HG02938 (cell line): Measurements from ENCODE around the gene MOGAT3.
"Not testable (repeated sequence)": the region's sequence is repeated elsewhere in the genome, so short reads cannot be mapped to it uniquely, and the experiment has no call there.

Source experiments
- ATAC-seq: cut with Tn5 transposase; IDR thresholded peaks from one replicate; pipeline ENCODE4 v1.9.1; 2021; ENCODE audit warnings: mild to moderate bottlenecking, moderate library complexity; ENCODE audit not compliant: unreplicated experiment

The MOGAT3 gene

DNA sequence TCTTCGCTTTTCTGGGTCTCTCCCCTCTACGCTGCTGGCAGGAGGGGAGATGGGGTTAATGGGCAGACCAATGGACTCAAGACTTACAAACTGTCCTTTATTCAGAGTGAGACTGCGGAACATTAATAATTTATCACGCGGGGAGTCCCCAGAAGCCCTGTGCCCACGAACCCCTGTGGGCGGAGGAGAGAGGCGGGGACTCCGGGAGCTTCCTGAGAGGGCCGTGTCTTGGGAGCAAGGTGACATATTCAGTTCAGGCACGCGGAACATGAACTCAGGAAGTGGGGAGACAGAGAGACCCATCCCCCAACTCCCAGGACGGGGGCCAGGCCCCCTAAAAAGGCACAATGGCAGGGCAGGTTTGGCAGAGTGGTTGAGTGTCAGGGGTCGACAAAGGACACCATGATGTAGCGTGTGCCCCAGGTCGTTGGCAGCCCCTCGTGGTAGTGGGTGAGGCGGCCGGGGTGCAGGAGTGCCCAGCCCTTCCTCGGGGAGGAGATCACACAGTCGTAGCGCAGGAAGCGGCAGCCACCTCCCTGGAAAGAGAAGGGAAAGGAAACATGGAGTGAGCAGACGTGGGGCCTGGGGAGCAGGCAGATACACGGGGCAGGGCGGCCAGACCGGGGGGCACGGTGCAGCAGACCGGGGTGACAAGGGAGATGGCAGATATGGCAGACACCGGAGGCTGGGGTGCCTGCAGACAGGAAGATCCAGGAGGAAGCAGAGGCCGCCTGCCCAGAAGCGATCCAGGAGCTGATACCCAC is 5.2 kb upstream of the MOGAT3 start:
- no peak for ATAC-seq

DNA sequence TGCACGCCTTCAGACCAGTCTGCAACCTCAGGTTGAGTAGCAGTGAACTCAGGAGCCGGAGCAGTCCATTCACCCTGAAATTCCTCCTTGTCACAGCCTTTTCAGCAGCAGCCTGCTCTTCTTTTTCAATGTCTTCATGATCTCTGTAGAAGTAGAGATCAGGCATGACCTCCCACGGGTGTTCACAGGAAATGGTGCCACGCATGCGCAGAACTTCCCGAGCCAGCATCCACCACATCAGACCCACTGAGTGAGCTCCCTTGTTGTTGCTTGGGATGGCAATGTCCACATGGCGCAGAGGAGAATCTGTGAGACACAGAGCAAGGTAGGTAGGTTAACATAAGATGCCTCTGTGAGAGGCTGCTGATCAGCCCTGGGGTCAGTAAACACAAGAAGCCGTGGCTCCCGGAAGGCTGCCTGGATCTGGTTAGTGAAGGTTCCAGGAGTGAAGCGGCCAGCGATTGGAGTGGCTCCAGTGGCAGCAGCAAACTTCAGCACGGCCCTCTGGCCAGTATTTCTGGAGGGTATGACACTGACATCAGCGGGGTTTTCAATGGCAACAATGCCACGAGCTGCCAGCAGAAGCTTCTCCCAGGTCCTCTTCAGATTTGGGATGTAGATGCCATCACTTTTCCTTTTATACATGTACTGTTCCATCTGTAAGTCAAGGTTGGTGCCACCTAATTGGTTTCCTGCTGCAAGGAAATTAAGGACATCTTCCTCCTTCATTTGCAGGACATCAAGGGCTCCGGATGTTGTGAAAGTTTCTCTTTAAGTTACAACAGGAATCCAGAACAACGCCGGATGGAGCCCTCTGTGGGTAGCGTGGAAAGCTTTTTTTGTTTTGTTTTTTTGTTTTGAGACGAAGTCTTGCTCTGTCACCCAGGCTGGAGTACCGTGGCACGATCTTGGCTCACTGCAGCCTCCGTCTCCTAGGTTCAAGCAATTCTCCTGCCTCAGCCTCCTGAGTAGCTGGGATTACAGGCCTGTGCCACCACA is 3.2 kb upstream of the MOGAT3 start:
- not testable (repeated sequence) for ATAC-seq

DNA sequence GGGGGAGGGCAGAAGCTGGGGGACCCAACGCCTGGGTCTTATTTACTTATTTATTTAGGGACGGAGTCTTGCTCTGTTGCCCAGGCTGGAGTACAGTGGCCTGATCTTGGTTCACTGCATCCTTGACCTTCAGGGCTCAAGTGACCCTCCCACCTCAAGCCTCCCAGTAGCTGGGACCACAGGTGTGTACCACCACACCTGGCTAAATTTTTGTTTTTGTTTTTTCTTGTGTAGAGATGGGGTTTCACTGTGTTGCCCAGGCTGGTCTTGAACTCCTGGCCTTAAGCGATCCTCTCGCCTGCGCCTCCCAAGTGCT is 1.7 kb upstream of the MOGAT3 start:
- ATAC-seq = no peak

DNA sequence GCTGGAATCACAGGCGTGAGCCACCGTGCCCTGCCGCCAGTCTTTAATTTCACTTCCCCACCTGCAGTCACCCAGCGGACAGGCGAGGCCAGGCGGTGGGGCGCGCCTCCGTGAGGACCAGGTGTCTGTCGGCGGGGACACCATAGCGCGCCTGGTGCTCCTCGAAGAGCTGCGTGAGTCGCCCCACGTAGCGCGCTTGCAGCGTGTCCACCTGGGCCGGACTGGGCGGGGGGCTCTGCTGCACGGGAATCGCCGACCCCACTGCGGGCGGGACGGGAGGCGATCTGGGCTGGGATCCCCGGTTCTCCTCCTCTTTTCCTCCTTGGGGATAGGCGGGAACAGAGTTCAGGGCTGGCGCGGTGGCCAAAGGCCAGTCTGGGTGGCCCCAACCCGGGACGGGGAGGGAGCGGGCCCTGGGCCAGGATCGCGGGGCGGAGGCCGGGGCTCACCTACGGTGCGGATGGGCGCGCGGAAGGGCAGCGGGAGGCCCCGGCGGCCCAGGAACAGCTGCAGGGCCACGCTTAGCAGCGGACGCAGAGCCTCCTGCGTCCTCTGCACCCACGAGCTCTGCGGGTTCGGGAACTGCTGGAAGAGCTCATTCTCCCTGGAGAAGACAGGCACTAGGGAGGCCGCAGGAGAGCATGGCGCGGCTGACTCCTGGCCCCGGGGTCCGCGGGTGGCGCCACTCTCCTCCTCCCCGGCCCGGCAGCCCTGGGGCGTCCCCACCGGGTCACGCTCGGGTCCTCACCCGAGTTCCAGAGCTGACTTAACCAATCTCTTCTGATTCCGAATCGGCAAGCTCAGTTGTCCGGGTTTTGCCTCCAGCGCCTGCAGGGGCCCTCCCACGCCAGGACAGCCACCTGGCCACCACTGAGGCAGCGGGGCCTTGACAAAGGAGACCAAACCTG is 1.1 kb upstream of the MOGAT3 start:
- no peak for ATAC-seq

DNA sequence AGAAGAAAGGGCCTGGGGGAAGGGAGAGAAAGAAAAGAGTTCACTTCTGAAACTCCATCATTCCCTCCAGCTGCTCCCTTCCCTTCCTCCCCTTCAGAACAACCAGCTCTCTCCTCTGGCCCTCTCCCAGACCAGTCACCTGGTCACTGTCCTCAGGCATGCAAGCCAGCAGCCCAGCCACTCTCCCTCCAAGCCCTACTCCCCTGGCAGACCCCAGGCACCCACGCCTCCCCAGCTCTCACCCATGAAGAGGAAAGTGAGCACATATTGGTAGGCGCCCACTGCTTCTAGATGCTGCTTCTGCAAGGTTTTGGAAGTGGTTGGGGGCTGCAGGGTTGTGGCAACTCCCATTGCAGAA is 353 bp downstream of the MOGAT3 start:
- ATAC-seq = no peak

DNA sequence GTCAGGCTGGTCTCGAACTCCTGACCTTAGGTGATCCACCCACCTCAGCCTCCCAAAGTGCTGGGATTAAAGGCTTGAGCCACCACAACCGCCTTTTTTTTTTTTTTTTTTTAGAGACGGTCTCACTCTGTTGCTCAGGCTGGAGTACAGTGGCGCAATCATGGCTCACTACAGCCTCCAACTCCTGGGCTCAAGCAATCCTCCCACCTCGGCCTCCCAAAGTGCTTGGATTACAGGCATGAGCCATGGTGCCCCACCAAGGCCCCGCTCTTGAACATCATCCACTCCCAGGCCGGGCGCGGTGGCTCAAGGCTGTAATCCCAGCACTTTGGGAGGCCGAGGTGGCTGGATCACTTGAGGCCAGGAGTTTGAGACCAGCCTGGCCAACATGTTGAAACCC is 1.3 kb downstream of the MOGAT3 start:
- ATAC-seq = not testable (repeated sequence)

DNA sequence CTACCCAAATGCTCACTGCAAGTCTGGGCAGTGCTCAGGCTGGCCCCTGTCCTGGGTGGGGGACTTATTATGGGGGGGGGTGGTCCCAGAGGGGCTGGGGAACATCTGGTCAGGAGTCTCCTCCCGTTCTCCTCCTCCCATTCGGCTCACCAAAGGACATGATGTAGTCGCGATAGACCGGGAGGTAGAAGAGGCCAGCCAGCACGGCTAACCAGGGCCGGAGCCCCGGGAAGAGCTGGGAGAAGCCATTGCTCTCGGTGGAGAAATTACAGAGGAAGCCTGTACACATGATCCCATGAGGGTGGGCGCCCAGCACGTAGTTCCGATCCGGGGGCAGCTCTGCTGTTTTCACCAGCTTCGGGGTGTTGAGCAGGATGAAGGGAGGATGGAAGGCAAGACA is 2.4 kb downstream of the MOGAT3 start:
- no peak for ATAC-seq

DNA sequence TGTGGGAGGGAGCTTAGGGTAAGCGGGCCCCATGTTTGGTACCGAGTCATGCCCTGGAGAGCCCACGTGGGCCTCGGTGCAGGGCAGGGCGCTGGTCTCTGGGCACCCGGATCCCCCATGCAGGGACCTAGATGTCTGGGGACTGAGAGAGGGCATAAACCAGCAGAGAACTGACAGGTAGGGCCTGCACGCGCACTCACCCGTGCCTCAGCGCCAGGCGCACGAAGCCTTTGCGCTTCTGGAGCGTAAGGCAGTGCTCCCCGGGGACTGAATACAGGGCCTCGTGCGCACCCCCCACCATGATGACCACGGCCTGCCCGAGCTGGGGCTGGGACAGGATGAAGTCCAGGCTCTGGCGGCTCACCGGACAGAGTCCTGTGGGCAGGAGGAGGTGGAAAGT is 2.8 kb downstream of the MOGAT3 start:
- no peak for ATAC-seq

DNA sequence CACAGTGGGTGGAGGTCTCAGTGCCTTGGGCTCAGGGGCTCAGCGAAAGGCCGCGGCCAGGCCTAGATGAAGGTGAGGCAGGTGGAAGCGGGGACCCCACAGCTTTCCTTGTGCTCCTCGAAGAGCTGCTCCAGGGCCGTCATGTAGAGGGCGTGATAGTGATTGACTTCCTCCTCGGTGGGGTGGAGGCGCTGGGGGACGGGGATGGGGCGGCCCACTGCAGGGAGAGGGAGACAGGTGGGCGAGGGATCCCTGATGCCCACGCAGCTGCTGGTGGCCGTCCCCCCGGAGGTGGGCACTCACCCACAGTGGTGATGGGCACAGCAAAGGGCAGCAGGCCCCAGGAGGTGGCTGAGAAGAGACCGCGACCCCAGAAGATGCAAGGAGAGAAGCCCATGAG is 5.0 kb downstream of the MOGAT3 start:
- ATAC-seq = no peak

DNA sequence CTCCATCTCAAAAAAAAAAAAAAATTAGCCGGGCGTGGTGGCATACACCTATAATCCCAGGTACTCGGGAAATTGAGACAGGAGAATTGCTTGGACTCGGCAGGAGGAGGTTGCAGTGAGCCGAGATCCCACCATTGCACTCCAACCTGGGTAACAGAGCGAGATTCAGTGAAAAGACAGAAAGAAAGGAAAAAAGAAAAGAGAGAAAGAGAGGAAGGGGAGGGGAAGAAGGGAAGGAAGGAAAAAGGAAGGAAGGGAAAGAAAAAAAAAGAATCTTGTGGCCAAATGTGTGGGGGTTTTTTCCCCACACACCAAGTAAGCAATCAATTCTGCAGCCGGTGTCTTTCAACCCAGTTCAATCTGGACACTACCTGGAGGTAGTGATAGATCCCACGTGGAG is 11.7 kb downstream of the MOGAT3 start:
- ATAC-seq = no peak

DNA sequence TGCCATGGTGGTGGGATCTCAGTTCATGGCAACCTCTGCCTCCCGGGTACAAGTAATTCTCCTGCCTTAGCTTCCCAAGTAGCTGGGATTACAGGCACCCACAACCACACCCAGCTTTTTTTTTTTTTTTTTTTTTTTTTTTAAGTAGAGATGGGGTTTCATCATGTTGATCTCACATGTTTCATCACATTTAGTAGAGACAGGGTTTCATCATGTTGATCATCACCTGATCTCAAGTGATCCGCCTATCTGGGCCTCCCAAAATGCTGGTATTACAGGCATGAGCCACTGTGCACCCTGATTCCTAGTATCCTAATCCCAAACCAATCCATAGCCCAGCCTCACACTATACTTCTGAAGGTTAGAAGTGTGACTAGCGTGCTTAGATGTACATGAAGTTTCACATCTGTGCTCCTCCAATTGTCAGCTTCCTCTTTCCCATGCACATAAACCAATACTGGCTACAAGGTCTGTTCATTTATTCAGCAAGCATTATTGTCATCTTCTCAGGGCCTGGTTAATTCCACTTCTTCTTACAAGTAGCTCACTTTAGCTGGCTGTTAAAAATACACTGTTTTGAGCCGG is 13.9 kb downstream of the MOGAT3 start:
- no peak for ATAC-seq

DNA sequence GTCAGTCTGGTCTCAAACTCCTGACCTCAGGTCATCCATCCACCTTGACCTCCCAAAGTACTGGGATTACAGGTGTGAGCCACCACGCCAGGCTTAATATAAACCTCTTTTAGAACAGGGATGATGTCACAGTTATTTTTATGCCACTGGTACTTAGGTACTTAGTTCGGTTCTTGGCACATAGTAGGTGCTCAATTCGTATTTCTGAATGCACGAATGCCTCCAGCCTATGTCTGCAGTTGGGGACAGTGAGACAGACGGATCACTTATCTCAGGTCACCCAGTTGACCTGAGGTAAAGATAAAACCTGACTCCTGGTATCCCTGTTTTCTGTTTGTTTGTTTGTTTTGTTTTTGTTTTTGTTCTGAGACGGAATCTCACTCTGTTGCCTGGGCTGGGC is 14.6 kb downstream of the MOGAT3 start:
- ATAC-seq = no peak

DNA sequence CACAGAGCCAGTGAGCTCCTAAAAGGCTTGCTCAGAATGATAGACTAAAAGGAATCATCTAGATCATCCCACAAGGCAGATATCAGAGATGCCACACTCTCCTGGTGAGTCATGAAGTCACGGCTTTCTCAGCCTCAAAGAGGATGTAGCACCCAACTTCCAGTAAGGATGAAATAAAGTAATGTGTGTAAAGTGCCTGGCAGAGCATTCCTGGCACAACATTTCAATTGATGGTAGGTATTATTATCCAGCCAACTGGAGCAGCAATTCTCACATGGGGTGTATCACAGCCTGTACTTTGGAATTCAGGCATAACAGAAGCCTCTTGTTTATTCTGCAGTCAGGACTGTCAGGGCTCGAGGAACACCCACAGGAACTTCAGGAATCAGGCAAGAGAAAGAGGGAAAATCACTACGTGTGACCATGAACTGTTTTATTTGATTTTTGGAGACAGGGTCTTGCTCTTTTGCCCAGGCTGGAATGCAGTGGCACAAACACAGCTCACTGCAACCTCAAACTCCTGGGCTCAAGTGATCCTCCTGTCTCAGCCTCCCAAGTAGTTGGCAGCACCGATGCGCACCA is 15.5 kb downstream of the MOGAT3 start:
- ATAC-seq = no peak

DNA sequence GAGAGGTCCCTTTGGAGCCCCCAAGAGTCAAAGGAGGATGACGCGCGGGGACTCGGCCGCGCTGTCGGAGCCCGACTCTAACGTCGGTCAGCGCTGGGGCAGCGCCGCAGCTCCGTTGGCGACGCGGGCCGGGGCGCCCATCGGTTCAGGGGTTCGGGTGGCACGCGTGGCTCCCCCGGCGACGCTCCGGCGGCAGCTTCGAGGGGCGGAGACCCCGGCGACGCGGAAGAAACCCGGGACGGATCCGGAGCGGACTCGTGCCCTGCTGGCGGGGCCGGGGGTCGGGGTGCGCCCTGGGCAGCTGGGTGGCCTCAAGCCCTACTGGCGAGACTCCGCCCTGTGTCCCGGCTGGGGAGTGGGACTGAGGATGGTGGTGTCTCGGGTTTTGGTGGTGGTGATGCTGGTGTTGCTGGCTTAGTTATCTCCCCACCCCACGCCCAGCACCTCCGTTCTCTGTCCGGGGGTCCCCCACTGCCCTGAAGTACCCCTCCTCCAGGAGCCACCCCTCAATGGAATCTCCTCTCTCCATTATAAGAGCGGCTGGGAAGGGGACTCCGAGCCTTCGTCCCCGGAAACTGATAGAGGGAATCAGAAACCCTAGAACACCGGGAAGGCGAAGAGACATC is 20.6 kb downstream of the MOGAT3 start, which contains the start of gene NAT16:
NAT16 (minus strand) TSS at position 164 of the 626 bp plus-strand sequence. CDS start 5,486 bp downstream, outside the sequence.
- no peak for ATAC-seq

DNA sequence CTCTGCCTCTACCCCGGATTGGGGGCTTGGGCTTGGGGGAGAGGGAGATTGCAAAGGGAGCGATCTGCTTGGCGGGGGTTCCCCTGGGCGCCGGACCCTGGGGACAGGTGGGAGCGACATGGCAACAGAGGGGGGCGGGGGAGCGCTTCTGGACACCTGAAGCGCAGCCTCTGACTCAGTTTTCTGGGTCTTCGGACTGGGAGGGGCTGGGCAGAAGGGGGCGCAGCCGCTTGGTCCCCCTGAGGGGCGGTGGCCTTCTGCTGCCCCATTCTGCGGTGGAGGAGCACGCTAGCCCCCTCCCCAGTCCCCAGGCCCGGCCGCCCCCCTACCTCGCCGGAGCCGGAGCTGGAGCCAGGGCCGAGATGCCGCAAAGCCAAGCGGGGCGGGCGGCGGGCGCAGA is 21.1 kb downstream of the MOGAT3 start:
- no peak for ATAC-seq

DNA sequence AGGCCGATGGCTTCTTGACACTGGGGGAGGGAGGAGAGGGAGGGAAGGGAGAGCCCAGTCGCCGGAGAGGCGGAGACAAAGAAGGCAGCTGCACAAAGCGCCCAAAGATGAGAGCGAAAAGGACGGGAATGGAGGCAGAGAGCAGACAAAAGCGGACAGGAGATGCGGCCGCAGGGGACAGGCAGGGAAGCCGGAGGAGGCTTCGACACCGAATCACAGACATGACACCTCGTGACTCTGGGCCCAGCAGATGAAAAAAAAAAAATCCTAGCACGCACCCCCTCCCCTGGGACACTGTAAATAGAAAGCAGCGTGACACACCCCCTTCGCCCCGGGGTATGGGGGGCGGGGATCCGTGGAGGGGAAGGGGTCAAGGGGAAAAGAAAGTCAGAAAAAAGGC is 21.7 kb downstream of the MOGAT3 start:
- no peak for ATAC-seq

DNA sequence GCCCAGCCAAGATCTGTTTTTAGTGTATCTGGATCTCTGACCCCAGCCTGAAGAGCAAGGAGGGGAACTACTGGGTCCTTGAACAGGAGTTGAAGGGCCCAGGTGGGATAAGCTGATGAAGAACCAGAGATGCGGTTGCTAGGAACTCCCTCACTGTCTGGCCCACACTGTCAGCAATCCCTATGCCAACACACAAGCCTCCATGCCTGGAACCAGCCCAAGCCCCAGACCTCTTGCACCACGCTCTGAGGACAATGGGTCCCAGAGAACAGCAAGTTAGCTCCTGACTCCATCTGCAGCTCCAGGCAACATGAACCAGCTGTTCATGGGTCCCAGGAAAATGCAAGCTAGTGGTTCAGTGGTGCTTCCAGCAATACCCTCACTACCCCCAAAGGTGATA is 23.2 kb downstream of the MOGAT3 start:
- ATAC-seq = no peak

DNA sequence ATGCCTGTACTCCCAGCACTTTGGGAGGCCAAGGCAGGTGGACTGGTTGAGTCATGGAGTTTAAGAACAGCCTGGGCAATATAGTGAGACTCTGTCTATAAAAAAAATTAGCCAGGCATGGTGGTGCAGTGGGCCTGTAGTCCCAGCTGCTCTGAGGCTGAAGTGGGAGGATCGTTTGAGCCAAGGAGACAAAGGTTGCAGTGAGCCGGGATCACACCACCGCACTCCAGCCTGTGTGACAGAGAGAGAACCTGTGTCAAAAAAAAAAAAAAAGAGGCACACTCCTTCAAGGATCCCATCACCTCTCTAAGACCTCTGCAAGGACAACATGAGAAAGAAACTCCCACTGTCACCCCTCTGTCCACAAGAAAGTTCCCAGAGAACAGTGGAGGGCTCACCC is 25.2 kb downstream of the MOGAT3 start:
- ATAC-seq = no peak

DNA sequence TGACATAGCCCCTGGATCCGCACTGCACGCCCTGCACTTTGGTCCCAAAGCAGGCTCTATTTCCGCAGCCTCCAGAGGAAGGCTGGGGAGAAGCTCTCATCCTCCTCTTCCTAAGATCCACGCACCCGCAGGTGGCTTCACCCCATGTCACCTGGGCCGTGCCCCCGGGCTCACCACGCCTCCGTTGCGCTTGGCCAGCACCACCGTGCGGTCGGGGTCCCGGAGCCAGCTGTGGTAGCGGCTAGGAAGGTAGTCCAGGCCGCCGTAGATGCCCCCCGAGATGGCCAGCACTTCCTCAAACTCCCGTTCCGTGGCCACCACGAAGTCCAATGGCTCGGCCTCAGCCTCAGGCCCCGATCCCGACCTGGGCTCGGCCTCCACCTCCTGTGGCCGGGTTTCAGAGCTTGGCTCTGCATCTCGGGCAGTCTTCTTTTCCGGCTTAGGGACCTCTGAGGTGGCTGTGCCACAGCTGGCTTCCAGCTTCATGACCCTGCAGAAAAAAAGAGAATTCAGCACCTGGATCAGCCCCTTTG is 26.4 kb downstream of the MOGAT3 start:
- no peak for ATAC-seq
